ENCODE measurements around the gene ALDH16A1.

GRCh38 chr19:49473868-49474541, 21.0 kb downstream of the ALDH16A1 start, which contains the start of gene FLT3LG:
- TF ChIP-seq CTCF (conservative IDR thresholded peaks at IDR 0.05 in 1 of 2, IDR thresholded peaks at IDR 0.05 in 1 of 2; ENCODE audit: low read depth in 1 of 2, low read length in 2 of 2) (peak; percentile 78 to 91), EZH2 (IDR thresholded peaks at IDR 0.05; ENCODE audit: low read length, missing control alignments) (no peak)
